GM19351 (cell line): ENCODE data around the gene INSYN1.
"Not testable (repeated sequence)": the region's sequence is repeated elsewhere in the genome, so short reads cannot be mapped to it uniquely, and the experiment has no call there.

Experiments
- ATAC-seq: cut with Tn5 transposase; IDR thresholded peaks from one replicate; pipeline ENCODE4 v1.9.1; 2021; ENCODE audit warnings: mild to moderate bottlenecking, moderate library complexity; ENCODE audit not compliant: unreplicated experiment

The INSYN1 gene, protein sequence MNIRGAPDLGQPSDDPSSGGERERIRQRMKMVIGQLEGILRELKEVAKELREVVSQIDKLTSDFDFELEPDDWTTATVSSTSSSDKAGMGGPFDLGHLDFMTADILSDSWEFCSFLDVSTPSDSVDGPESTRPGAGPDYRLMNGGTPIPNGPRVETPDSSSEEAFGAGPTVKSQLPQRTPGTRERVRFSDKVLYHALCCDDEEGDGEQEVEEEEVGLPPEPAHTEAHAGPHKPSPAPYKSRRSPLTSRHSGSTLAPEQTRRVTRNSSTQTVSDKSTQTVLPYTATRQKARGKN

DNA sequence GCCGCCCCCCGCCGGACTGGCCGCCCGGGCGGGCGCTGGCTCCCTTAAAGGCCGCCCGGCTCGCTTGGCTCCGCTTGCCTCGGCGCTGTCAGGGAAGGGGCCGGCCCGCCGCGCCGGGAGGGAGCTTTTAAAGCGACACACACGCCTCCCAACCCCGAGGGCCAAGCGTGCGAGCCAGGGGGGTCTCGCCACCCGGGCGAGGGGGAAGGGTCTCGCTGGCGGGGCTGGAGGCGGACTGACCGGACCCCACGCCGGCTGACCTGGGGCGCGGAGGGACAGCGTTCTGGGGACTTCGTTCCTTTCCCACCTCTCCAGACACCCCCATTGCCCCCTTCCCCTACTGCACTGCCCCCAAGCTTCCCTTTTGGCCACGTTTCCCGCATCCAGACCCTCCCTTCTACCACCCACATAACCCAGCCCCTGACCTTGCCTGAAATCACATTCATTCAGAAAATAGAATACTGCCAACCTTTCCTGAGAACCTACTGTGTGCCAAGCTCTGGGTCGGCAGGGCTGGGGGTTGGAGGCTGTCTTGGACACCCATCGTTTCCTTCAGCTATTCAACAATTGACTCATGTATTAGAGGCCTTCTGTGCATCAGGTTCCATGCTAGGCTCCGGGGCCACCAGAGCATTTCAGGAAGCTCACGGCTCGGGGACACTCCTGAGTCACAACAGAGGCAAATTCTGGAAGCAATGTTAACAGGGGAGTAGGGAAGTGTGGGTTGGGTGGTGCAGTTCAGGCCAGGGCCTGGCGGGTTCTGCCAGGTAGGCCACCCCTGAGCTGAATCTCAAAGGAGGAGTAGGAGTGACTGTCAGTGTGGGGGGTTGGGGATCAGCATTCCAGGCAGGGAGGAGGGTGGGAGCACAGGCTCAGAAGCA lies at the start of gene INSYN1:
INSYN1 (minus strand) TSS at position 102 of the 881 bp plus-strand sequence. CDS start 2,221 bp downstream, outside the sequence.
- ATAC-seq, result no peak

DNA sequence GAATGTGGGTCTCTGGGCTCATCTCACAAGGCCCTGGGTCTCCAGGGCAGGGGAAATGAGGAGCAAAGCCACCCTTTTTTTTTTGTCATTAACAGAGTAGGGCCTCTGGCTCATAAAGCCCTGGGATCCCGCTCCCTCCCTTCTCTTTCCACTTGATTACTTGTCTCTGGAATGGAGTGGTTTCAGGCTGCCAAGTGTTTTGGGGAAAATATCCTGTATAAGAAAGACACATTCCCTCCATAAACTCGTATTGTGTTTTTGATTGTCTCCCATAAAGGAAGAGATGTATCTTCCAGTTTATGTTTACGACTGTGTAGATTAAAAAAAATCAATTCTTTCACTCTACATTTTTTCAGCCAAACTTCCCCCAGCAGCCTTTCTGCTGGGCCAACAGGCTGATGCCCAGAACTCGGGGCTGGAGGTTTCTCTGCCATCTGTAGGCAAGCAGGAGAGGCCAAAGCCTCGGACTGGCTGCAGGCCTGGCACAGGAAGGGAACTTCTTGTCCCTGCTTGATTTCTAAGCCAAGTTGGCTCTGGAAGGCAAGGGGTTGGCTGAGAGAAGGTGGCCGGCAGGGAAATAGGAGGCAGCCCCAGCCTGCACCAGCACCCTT lies 49.4 kb upstream of the INSYN1 start:
- ATAC-seq, result no peak

DNA sequence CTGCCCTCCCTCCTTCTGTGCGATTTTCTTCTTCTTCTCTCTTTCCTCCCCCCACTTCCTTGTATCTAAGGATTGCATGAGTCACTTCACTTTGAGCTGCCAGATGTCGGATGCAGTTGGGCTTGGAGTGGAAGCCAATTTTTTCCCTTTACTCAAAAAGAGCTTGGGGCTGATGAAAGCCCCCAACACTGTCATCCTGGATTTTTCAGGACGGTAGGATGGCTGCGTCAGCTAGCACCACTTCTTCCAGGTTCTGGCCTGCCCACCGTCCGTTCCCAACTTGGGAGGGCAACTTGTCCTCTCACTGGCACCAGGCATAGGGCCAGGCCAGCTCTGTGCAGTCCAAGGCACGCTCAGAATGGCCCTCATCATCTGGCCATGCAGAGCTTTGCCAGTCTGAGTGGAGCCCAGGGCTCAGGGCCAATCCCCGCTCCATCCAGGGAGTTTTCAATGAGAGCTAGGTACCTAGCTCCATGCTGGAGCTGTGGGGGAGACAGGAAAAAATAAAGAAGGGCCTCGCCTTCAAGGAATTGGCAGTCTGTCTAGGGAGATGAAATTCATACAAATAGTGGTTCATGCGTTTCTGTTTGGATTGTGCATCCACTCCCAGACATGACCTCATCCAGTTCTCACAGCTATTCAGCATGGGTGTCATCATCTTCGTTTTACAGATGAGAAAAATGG lies 47.7 kb upstream of the INSYN1 start:
- ATAC-seq, result no peak

DNA sequence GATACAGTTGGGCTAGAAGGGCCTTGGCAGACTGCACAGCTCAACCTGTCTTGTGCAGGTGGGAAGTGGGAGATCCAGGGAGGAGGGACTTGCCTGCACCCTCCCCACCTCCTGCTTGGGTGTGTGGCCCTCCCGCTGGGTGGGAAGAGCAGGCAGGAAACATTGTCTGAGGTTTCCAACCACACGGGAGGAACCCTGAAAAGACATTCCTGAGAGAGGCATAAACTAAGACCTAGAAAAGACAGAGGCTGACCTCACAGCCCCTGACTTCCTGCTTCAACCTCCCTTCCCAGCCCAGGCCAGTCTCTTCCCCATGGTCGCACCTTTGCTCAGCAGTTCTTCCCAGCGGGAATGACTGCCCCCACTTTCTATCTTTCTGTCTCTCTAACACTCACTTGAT lies 46.3 kb upstream of the INSYN1 start:
- no peak for ATAC-seq

DNA sequence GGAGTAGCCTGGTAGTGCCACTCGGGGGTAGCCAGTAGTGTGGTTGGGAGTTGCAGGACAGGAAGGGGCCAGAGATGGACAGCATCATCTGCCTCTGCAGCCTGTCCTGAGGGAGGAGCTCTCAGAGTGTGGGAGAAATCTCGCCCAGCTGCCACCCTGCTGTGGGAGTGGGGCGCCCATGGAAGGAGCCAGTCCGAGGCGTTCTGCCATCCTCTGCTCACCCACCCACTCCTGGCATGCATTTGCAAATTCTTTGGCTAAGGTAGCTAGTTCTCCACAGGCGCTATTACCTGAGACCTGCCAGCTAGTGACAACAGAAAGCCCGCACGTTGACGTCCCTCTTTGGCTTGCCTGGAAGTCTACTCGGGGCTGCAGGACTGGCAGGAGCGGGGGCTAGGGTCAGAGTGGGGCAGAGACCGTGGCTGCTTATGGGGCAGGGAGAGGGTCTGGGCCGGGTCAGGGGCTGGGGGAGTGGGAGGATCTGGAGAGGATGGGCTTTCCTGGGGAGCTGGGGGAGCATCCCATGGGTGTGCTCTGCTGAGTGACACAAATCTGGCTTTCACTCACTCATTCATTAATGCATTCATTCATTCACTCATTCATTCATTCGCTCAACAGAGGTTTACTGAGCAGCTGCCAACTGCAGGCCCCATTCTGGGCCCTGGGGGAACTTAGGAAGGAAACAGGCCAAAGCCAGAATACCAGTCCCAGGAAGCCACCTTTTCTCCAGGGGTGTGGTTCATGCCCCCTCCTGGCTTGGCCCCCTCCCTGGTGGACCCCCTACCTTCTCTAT lies 44.4 kb upstream of the INSYN1 start:
- no peak for ATAC-seq

DNA sequence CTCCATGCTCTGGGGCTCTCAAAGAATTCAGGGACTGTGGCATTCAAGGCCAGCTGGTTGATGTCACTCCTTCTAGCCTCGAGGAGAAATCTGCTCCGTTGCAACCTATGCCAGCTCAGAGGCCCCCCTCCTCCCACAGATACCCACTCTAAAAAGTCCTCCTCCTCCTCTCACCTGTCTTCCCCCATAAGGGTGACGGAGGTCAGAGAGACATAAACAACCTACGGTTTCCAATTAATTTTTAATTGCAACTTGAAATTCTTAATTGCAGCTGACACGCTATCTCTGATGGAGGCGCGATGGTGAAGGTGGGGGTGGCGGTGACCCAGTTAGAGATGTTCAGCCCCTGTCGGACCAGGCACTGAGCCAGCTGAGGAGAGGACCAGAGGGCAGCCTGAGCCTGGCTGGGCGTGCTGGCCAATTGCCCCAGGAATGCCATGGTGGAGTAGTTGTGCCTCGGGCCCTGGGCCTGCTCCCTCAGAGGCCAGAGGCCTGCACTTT lies 43.2 kb upstream of the INSYN1 start:
- no peak for ATAC-seq

DNA sequence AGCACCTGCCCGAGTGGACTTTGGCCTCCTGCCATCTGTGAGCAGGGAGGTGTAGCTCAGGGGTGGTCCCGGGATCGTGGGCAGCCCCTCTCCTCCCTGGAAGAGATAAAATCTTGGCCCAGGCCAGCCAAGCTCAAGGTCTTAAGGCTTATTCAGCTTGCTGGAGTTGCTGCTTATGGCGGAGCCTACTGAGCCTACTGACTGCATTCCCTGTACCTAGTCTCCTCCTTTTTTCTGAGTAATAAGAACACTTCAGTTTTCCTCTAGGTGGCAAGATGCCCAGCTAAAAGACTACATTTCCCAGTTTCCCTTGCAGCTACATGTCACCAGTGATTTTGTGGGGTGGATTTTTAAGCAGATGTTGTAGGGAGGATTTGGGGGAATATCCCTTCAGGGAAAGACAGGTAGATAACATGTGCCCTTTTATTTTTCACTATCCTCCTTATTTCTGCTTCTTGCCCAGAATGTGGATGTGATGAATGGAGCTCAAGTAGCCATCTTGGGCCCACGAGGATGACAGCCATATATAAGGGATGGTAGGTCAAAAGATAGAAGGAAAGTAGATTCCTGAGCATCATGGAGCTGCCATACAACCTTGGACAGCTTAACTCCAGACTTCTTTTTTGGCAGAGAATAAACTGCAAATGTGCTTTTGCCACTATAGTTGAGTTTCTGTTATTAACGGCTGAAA lies 41.4 kb upstream of the INSYN1 start:
- no peak for ATAC-seq

DNA sequence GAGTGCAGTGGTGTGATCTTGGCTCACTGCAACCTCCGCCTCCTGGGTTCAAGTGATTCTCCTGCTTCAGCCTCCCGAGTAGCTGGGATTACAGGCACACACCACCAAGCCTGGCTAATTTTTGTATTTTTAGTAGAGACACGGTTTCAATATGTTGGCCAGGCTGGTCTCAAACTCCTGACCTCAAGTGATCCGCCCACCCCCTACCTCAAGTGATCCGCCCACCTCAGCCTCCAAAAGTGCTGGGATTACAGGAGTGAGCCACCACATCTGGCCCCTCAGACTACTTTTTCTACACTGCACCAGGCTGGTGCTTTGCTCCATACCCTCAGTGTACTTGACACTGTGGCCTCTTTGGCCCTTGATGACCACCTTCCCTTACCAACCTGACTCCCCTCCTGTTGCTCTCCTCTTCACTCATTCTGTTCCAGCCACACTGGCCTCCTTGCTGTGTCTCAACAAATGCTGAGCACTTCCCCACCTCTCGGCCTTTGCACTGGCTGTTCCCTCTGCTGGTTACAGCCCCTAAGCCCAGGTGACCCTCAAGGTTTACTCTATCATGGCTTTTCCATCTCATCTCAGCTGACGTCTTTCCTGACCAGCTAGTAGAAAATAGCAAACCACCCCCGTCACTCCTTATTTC lies 39.9 kb upstream of the INSYN1 start:
- not testable (repeated sequence) for ATAC-seq

DNA sequence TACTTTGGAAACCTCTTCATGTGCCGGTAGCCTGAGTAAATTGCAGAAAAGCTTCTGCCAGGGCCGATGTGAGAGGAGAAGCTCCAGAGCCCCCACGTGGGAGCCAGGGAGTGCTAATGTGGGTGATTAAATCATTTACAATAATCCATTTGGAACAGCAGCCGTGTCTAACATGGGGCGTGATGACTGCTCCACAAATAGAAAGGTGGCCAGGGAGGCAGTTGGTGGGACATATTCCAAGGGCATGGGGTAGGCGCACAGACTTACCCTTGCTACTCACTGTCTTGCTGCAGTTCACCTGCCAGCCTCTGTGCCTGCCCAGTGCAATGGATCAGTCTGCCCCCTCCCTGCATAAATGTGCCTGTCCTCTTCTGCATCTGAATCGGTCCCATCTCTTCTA lies 39.3 kb upstream of the INSYN1 start:
- no peak for ATAC-seq

DNA sequence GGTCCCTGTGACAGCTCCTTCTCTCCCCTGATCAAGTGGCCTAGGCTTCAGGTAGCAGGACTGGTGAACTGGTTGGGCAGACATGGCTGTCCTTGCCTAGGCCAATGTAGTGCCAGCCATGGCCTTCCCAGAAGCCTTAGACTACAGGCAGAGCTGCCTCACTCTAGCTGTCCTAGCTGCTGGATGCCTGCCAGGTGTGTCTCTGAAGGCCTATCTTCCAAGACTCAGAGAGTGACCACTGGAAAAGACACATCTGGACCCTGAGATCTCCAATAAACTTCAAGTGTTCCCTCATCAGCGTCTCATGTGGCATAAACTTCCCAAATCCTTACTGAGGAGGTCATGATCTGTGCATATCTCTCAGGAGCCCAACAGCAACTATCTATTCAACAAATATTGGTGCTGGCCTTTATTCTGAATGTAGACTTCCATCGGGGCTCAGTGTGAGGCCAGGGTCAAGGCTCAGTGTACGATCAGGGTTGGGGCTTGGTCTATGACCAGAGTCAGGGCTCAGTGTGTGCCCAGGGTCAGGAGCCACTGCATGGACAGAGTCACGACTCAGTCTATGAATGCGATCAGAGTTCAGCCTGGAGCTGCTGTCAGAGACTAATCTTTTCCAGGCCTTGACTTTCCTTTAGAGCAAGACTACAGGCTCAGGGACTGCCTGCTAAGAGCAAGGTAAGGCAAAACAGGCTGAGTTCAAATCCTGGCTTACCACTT lies 36.5 kb upstream of the INSYN1 start:
- ATAC-seq, result no peak

DNA sequence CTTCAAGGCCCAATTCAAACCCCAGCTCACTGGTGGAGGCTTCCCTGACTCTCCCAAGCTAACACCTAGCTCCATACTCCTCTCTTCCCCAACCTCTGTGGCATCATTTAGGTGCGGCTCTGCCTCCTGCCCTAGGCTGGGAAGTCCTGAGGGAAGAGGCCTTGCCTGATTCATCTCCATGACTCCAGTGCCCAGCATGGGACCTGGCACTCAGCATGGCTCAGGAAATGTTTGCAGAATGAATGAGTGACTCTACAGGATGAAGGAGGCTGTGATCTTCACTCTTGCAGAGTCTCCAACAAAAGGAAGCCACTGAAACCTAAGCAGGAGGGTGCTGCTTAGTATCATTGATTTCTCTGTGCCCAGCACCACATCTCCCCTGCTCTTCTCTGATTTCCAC lies 34.5 kb upstream of the INSYN1 start:
- ATAC-seq, result no peak

DNA sequence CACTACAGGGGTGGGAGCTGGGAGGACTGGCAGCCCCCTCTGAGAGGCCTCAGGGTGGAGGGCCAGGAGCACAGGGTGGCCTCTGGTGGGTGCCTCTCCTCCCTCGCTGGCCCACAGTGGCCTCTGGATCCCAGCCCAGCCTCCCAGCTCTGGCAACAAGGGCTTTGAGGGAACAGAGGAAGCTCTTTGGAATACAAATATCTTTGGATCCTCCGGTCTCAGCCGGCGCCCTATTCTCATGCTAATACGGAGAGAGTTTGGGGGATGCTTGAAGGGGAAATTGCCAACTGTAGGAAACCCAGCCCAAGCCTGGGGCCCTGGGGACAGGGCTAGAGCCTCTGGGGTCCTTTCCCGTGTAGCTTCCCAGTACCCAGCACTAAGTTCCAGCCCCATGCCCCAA lies 33.4 kb upstream of the INSYN1 start:
- ATAC-seq, result no peak

DNA sequence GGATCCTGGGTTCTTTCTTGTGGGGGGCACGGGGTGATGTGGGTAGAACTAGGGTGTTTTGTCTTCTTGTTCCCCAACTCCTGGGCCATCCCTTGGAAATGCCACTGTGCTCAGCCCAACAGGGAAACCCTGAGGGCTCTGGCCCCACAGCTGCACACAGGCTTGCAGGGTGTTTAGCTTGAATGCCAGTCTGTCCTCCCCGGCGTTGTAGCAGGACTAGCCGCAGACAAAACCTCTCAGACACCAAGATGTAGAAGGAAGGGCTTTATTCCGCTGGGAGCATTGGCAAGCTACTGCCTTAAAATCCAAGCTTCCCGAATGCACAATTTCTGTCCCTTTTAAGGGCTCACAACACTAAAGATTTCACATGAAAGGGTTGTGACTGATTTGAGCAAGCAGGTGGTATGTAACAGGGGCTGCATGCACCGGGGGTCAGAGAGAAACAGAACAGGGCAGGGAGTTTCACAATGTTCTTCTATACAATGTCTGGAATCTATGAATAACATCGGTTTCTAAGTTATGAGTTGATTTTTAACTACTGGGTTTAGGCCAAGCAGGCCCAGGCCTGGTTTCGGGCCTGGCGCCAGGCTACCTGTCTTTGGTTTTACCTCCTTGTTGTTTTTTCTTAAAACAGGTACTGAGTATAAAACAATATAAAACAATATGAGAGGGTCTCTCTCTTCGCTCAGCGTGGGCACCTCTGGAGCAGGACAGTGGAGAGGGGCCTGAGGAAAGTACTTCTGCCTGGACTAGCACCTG lies 32.3 kb upstream of the INSYN1 start:
- ATAC-seq, result not testable (repeated sequence)

DNA sequence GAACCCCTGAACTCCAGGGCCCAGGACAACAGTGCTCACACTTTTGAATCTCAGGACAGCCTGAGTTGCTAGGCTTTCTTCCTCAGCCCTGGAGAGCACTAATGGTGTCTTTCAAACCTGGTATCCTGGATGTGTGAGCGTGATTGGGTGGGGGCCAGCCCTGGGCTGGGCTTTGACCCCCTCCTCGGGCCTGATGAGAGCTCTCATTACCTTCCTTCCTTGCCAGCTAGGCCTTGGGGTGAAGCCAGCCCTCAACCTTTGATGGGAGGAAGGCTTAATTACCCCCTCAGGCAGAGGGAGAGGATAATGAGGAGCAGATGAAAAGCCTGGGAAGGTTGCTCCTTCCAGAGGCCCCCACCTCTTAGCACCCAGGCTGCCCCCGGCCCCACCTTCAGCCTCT lies 31.1 kb upstream of the INSYN1 start:
- no peak for ATAC-seq

DNA sequence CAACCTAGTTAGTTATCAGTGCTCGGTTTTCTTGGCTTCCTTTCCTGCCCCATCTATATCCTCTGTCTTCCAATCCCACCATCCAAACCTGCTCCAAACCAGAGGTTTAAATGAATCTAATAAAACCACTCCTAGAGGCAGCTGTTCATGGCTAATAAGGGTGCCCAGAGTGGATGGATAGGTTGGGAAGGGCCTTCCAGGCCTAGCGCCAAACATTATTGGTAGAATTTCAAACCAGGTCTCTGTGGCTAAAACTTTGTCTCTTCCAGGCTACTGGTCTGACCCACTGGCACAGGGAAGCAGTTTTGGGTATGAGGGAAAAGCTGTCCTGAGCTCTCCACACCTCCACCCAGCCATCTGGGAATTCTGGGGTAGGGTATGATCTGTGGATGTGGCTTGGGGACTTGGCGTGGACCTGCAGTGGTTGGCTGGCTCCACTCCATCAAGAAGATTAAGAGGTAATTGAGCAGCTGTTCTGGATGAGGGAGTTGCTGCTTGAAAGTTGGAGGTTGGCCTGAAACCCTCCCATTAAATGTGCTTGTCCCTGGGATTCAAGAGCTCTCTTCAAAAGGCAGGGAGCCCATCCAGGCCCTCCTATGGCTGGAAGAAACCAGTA lies 29.3 kb upstream of the INSYN1 start:
- ATAC-seq, result no peak

DNA sequence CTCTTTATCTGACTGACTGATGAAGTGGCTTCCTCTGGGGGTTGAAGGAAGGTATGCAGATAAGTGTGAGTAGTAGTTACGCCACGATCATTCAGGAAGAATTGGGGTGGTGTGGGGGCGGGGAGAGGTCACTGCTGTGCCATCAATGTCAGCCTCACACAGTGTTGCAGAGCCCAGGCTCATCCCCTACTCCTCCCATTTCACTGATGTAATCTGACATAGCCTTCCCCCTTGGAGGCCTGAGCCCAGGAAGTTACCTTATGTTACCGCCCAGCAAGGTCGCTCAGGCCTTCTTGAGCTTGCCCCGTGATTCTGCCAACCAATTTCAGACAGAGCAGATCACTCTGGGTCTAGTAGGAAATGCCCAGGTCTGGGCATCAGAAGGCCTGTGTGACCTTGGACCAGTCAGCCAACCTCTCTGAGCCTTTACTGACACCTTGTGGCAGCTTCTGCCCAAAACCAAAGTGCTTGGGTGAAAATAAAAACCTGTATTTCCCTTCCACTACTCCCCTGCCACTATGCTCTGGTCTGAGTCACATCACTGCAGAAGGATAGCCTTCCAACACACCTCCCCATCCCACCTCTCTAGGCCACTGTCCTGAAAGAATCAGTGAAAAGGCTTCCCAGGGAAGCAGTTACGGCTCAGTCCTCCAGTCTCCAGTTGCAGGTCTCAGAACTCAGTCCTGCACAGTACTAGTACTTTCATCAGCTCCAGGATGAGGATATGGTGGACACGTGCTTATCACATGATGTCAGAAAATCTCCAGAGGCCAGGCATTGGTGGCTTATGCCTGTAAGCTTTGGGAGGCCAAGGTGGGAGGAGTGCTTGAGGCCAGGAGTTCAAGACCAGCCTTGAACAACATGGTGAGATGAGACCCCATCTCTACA lies 28.1 kb upstream of the INSYN1 start:
- no peak for ATAC-seq
